ENCODE data around the gene SH2D4B. TPM values are rescaled to one million over a fixed set of nuclear protein-coding genes. Genes with fewer than 3 reads are reported as not detected.
"Not testable (repeated sequence)": the region's sequence is repeated elsewhere in the genome, so short reads cannot be mapped to it uniquely, and the experiment has no call there.

SH2D4B gene
- total and polyA plus RNA-seq, 10 of the 15 experiments (the other 5 are each of a cell fraction or from before 2014, with no cell fraction given) = 0.04 to 0.21 (median 0.13) TPM; not detected in 5

GRCh38 chr10:80542652-80543318, 5.1 kb downstream of the SH2D4B start (continued):
- TF ChIP-seq, protein P1, sequence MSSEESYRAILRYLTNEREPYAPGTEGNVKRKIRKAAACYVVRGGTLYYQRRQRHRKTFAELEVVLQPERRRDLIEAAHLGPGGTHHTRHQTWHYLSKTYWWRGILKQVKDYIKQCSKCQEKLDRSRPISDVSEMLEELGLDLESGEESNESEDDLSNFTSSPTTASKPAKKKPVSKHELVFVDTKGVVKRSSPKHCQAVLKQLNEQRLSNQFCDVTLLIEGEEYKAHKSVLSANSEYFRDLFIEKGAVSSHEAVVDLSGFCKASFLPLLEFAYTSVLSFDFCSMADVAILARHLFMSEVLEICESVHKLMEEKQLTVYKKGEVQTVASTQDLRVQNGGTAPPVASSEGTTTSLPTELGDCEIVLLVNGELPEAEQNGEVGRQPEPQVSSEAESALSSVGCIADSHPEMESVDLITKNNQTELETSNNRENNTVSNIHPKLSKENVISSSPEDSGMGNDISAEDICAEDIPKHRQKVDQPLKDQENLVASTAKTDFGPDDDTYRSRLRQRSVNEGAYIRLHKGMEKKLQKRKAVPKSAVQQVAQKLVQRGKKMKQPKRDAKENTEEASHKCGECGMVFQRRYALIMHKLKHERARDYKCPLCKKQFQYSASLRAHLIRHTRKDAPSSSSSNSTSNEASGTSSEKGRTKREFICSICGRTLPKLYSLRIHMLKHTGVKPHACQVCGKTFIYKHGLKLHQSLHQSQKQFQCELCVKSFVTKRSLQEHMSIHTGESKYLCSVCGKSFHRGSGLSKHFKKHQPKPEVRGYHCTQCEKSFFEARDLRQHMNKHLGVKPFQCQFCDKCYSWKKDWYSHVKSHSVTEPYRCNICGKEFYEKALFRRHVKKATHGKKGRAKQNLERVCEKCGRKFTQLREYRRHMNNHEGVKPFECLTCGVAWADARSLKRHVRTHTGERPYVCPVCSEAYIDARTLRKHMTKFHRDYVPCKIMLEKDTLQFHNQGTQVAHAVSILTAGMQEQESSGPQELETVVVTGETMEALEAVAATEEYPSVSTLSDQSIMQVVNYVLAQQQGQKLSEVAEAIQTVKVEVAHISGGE (CRISPR knock-in tag; IDR thresholded peaks at IDR 0.05) = no peak

DNA sequence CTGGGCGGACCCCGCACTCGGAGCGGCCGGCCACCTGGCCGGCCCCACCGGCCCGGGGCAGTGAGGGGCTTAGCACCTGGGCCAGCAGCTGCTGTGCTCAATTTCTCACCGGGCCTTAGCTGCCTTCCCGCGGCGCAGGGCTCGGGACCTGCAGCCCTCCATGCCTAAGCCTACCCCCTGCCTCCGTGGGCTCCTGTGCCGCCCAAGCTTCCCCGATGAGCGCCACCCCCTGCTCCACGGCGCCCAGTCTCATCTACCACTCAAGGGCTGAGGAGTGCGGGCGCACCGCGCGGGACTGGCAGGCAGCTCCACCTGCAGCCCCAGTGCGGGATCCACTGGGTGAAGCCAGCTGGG, 5.6 kb downstream of the SH2D4B start:
- in situ Hi-C loops (cut with MboI); H4K20me1 ChIP-seq (ENCODE audit: control insufficient read depth, insufficient read depth); H3K27me3 ChIP-seq (replicated peaks in 1 of 2; ENCODE audit: control insufficient read depth in 2 of 2, insufficient read depth in 2 of 2, low read length in 1 of 2); H3K9me3 ChIP-seq (replicated peaks; ENCODE audit: control insufficient read depth, insufficient read depth, low read length); POLR2A ChIA-PET; H3K36me3 ChIP-seq (ENCODE audit: control insufficient read depth in 2 of 2, insufficient read depth in 2 of 2, low read length in 1 of 2); H3K27ac ChIP-seq (ENCODE audit: control insufficient read depth, insufficient read depth); RAD21 ChIA-PET (ENCODE audit: unreplicated experiment); H3K9ac ChIP-seq (ENCODE audit: control insufficient read depth, insufficient read depth, low read length); FAIRE-seq; ATAC-seq; SMC1A ChIA-PET (ENCODE audit: uncharacterized antibody, unreplicated experiment); intact Hi-C loops (cut with micrococcal nuclease; ENCODE audit: unreplicated experiment); H3K4me3 ChIP-seq; H2AFZ ChIP-seq (ENCODE audit: control insufficient read depth, low read depth, low read length); H3K79me2 ChIP-seq (ENCODE audit: control insufficient read depth, insufficient read depth, low read length); DNase-seq (ENCODE audit: low read depth, low spot score); H3K4me2 ChIP-seq (ENCODE audit: control insufficient read depth, insufficient read depth); BruUV-seq (replicated peaks): not testable (repeated sequence)
- peaks cover 28% of the 10 kb centered on the region for H3K4me1 ChIP-seq (ENCODE audit: control insufficient read depth, insufficient read depth, low read length)
- 98% methylated on average over 19 of the region's 25 CpGs for WGBS (ENCODE audit: insufficient coverage, insufficient replicate concordance, low lambda C conversion rate, missing lambda C conversion rate)
- CTCF ChIA-PET = interaction anchor here (0.6 to 4.0 kb wide), 3 partner anchors 15 to 100 kb away, joined by 3 to 44 read pairs (median 3); no protein-coding TSS in a partner anchor
